Measurements from ENCODE around the gene SMARCA2. TPM values are rescaled to one million over a fixed set of nuclear protein-coding genes. Genes with fewer than 3 reads are reported as not detected.

The SMARCA2 gene
- total and polyA plus RNA-seq, 3 donors from 2014 or later, result 176 to 251 (median 241) TPM

DNA sequence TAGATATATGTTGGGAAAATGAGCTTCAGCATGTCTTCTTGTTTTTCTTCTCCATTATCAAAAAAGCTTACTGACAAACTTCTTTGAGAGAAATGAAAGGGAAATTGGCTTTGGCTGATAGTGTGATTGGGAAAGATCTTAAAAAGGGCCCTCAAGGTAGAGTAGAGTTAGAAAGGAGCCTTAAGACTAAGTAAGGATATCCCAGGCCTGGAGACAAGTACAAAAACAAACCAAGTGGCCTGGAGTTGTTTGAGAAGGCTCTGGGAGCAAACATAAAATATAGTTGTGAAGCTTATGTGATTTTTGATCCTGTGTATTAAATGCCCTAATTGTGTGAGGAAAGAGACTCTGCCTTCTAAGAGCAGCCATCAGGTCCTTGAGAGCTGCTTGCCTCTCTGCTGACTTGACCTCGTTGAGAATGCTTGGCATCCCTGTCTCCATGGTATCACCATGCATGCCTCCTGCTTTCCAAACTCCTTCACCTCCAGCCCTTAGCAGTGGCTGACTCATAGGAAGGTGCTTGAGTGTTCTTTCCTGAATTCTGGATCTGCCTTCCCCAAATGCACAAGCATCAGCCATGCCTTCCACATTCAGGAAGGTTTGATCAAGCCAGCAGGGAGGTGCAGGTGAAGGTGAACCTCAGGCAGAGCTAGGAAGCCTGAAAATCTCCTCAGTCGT, 78.9 kb downstream of the SMARCA2 start:
- TF ChIP-seq, protein P1, sequence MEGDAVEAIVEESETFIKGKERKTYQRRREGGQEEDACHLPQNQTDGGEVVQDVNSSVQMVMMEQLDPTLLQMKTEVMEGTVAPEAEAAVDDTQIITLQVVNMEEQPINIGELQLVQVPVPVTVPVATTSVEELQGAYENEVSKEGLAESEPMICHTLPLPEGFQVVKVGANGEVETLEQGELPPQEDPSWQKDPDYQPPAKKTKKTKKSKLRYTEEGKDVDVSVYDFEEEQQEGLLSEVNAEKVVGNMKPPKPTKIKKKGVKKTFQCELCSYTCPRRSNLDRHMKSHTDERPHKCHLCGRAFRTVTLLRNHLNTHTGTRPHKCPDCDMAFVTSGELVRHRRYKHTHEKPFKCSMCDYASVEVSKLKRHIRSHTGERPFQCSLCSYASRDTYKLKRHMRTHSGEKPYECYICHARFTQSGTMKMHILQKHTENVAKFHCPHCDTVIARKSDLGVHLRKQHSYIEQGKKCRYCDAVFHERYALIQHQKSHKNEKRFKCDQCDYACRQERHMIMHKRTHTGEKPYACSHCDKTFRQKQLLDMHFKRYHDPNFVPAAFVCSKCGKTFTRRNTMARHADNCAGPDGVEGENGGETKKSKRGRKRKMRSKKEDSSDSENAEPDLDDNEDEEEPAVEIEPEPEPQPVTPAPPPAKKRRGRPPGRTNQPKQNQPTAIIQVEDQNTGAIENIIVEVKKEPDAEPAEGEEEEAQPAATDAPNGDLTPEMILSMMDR (IDR thresholded peaks at IDR 0.05), result no peak
- no peak for TF ChIP-seq POLR2A (IDR thresholded peaks at IDR 0.05)
- H3K4me3 ChIP-seq, result no peak overlapping the region
- H3K4me1 ChIP-seq, result no peaks in the 10 kb centered on the region
- no peak overlapping the region for H3K27ac ChIP-seq
- WGBS, 2 donors, result 50 to 67% methylated on average over 2 of the region's 2 CpGs
- intact Hi-C loops (cut with DNase I; ENCODE audit: low total_unique reads), result no loop called here
- peaks cover 3% of the 10 kb centered on the region for H3K36me3 ChIP-seq (ENCODE audit: low read depth, missing control alignments)
- no peaks in the 10 kb centered on the region for H3K27me3 ChIP-seq
- H3K9me3 ChIP-seq, result no peaks in the 10 kb centered on the region
- DNase-seq, result no peak

DNA sequence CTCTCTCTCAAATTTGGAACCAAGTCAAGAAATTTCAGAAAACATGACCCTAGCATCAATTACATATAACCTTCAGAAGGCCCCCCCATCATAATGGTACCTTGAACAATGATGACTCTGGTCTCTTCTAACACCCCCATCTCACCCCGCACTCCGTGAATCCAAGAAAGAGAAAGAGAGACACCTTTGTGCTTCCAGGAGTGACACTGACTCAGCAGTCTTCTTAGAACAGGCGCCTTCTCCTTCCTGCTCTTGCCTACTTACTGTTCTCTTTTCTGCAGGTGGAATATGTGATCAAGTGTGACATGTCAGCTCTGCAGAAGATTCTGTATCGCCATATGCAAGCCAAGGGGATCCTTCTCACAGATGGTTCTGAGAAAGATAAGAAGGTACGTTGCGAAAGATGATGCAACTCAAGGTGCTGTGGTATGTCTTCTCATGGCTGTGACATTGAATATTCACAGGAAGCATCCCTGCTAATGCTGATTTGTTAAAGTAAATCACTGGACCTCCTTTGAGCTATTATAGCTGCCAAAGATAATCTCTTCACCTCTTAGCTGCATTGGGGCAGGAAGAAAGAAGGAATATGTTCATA, 81.3 kb downstream of the SMARCA2 start:
- DNase-seq, result no peak
- Histone ChIP-seq H3K36me3 (ENCODE audit: low read depth, missing control alignments) (peaks cover 3% of the 10 kb centered on the region), H3K27me3 (no peaks in the 10 kb centered on the region), H3K9me3 (no peaks in the 10 kb centered on the region), H3K4me1 (no peaks in the 10 kb centered on the region), H3K27ac (no peak overlapping the region), H3K4me3 (no peak overlapping the region)
- no peak for TF ChIP-seq POLR2A (IDR thresholded peaks at IDR 0.05)
- 92 to 97% methylated on average over 6 of the region's 6 CpGs for WGBS, 2 donors
- intact Hi-C loops (cut with DNase I; ENCODE audit: low total_unique reads), result no loop called here

DNA sequence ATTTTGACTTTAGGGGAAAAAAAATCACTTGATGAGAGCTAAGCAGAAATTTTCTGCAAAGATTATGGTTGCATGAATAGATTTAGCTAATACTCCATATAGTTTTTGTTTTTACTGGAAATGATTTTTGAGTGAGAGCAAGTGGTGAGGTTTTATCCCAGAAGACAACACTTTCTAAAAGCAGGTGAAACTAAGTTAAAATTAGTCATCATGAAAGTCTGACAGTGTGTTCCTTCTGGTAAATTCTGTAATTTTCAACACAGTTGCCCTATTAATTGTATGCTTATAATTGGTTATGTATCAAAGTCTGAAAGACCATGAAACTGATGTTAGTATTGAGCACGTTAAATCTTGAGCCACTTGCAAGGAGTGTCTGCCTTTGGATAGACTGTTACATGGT, 91.5 kb downstream of the SMARCA2 start:
- 66 to 68% methylated on average over 1 of the region's 1 CpG for WGBS, 2 donors
- TF ChIP-seq POLR2A (IDR thresholded peaks at IDR 0.05), result no peak
- TF ChIP-seq, protein P1 (IDR thresholded peaks at IDR 0.05), result no peak
- Histone ChIP-seq H3K4me3 (no peak overlapping the region), H3K27me3 (no peaks in the 10 kb centered on the region), H3K27ac (peak overlapping the region in 1 of 2 donors; percentile 83), H3K36me3 (ENCODE audit: low read depth, missing control alignments) (no peaks in the 10 kb centered on the region), H3K4me1 (peaks cover 25% of the 10 kb centered on the region), H3K9me3 (no peaks in the 10 kb centered on the region)
- intact Hi-C loops (cut with DNase I; ENCODE audit: low total_unique reads), result no loop called here
- no peak for DNase-seq

DNA sequence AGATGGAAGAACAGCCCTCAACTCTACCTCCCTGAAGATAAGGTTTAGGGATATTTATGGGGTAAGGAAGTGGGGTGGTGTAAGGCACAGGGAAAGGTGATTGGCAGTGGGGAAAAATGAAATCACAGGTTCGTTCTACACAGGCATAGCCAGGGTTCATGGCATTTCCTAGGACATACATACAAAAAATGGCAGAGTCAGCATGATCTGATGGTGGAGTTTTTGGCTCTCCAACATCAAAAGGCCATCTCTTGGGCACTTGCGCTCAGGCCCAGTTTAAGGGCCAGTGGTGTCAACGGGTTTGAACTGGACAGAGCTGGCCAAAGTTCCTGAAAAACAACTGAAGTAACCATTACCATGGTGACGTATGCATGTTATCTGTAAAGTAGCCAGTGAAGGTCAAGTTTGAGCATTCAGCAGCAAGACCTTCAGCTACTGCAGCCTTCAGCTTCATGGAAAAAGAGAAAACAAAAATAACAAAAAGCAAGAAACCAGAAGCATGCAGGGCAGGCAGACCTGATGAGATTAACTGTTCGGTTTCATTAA, 92.8 kb downstream of the SMARCA2 start:
- TF ChIP-seq, protein P1 (IDR thresholded peaks at IDR 0.05), result no peak
- TF ChIP-seq POLR2A (IDR thresholded peaks at IDR 0.05), result no peak
- Histone ChIP-seq H3K27me3 (no peaks in the 10 kb centered on the region), H3K4me1 (peaks cover 25% of the 10 kb centered on the region), H3K4me3 (no peak overlapping the region), H3K36me3 (ENCODE audit: low read depth, missing control alignments) (no peaks in the 10 kb centered on the region), H3K9me3 (no peaks in the 10 kb centered on the region), H3K27ac (peak overlapping the region; percentile 83 to 87)
- intact Hi-C loops (cut with DNase I; ENCODE audit: low total_unique reads), result no loop called here
- WGBS, 2 donors, result 44 to 54% methylated on average over 5 of the region's 5 CpGs
- peak; percentile 88 for DNase-seq

DNA sequence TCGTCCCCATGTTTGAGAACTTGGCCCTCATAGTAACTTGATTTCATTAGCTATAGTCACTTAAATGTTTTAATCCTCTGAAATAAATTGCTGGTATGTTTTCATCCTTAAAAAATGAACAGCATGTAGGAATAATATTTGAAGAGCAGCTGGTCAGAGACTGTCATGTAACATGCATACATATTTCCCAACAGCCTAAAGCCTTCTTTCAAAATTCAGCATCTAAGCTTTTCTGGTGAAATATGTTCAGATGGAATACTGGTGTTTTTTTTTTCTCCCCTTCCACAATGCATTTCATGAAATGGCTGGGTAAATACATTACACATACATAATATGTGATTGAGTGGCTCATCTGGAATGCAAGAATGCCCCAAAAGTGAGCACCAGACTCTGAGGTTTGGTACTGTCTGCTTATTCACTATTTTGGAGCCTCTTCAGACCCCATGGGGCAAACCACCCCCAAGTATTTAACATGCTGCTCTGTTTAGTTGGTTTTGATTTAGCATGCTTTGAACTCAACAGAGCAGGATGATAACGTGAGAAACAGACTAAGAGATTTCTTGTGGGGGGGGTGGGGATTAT, 94.0 kb downstream of the SMARCA2 start:
- DNase-seq, result no peak
- Histone ChIP-seq H3K36me3 (ENCODE audit: low read depth, missing control alignments) (no peaks in the 10 kb centered on the region), H3K9me3 (no peaks in the 10 kb centered on the region), H3K4me3 (no peak overlapping the region), H3K4me1 (peaks cover 25% of the 10 kb centered on the region), H3K27ac (peak overlapping the region; percentile 73 to 83), H3K27me3 (no peaks in the 10 kb centered on the region)
- no peak for TF ChIP-seq POLR2A (IDR thresholded peaks at IDR 0.05)
- TF ChIP-seq, protein P1 (IDR thresholded peaks at IDR 0.05), result no peak
- intact Hi-C loops (cut with DNase I; ENCODE audit: low total_unique reads), result no loop called here
- 56 to 60% methylated on average over 2 of the region's 2 CpGs for WGBS, 2 donors

Data from testis (tissue), 3 donors.